Esophagus muscularis mucosa (tissue), 4 donors: ENCODE data around the gene CDK5R1. TPM values are rescaled to one million over a fixed set of nuclear protein-coding genes. Genes with fewer than 3 reads are reported as not detected.

Experiments
- DNase-seq: peaks from one replicate; pipeline ENCODE4 v3.0.0-alpha.2; 2017; ENCODE audit errors: extremely low spot score
- H3K27ac ChIP-seq, 4 donors: fragments of 200-600 bp; sonication (generic); replicated peaks in 1 of 4; 1 replicate in 3 of 4; 2 replicates in 1 of 4; pipeline ENCODE4 v1.5.1; 2016 to 2019; ENCODE audit warnings: mild to moderate bottlenecking in 1 of 4
- H3K27me3 ChIP-seq, 4 donors: fragments of 200-600 bp; sonication (generic); one replicate each; pipeline versions ENCODE4 v1.5.1 to v1.6.0; 2016 to 2019
- H3K36me3 ChIP-seq, 4 donors: fragments of 200-600 bp; sonication (generic); one replicate each; pipeline ENCODE4 v1.5.1; 2016 to 2019
- H3K4me1 ChIP-seq, 4 donors: fragments of 200-600 bp; sonication (generic); one replicate each; pipeline ENCODE4 v1.5.1; 2016 to 2019
- H3K4me3 ChIP-seq, 4 donors: fragments of 200-600 bp; sonication (generic); 1 replicate in 2 of 4; 2 replicates in 2 of 4; pipeline ENCODE4 v1.5.1; 2016 to 2019; ENCODE audit warnings: mild to moderate bottlenecking in 4 of 4, moderate library complexity in 1 of 4
- H3K9me3 ChIP-seq, 4 donors: fragments of 200-600 bp; sonication (generic); 1 replicate in 3 of 4; 2 replicates in 1 of 4; pipeline ENCODE4 v1.5.1; 2016 to 2019
- EP300 ChIP-seq: sonication (generic); formaldehyde crosslinking; IDR thresholded peaks from one replicate; pipeline ENCODE4 v1.6.1; 2017; ENCODE audit warnings: antibody characterized with exemption
- POLR2A ChIP-seq: fragments of 450-650 bp; IDR thresholded peaks from one replicate; pipeline ENCODE4 v1.6.1; 2017; ENCODE audit warnings: antibody characterized with exemption, moderate library complexity, mild to moderate bottlenecking, low read depth
- POLR2AphosphoS5 ChIP-seq, 2 donors: sonication (generic); formaldehyde crosslinking; IDR thresholded peaks; one replicate each; pipeline ENCODE4 v1.6.1; 2017; ENCODE audit warnings: antibody characterized with exemption in 2 of 2
- WGBS: methylation state at CpG from one replicate; pipeline ENCODE4 v1.1.5; 2018; 5-methylcytosine and 5-hydroxymethylcytosine counted together
- intact Hi-C: fragments of 100-400 bp; cut with DNase I; formaldehyde crosslinking; loops from one replicate; pipeline ENCODE4 v1.15.1; 2023
- total RNA-seq, 4 donors: library from RNA; depleted of rRNA; stranded (reverse); fragments of >200 nt; gene quantifications; one replicate each; pipeline versions ENCODE4 v1.1.0 to v1.2.1, GENCODE V29; 2016
- TF ChIP-seq, protein P1 (sequence below), 3 experiments: fragments of 200-600 bp in 2 of 3; fragments of 450-650 bp in 1 of 3; sonication (generic) in 2 of 3; IDR thresholded peaks; one replicate each; pipeline ENCODE4 v1.5.1; 2017 to 2019; ENCODE audit warnings: antibody characterized with exemption in 3 of 3, mild to moderate bottlenecking in 2 of 3, moderate library complexity in 1 of 3

CDK5R1 gene
- total RNA-seq, 4 donors from 2014 or later = 0.33 to 1.2 (median 0.64) TPM

DNA sequence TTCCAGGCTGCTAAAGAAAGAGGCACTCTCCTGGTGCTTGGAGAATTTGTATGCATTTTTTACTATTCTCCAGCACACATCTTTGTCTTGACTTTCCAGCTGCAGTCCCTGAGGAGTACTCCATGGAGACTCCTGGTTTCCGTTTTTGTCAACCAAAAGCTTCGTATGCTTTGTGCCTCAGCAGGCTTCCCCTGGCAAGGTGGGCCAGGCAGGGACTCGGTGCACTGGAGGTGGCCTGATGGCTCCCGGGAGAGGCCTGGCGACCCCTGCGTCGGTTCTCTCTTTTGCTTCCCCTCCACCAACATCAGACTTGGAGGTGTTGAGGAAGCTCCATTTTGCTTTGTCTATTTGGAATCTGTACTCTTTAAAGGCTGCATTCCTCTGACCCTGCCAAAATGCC lies 23.7 kb downstream of the CDK5R1 start:
- 89% methylated on average over 7 of the region's 7 CpGs for WGBS
- Histone ChIP-seq H3K27me3 (no peaks in the 10 kb centered on the region), H3K4me3 (no peak overlapping the region), H3K27ac (no peak overlapping the region), H3K9me3 (no peaks in the 10 kb centered on the region), H3K4me1 (no peaks in the 10 kb centered on the region), H3K36me3 (no peaks in the 10 kb centered on the region)
- TF ChIP-seq, protein P1, sequence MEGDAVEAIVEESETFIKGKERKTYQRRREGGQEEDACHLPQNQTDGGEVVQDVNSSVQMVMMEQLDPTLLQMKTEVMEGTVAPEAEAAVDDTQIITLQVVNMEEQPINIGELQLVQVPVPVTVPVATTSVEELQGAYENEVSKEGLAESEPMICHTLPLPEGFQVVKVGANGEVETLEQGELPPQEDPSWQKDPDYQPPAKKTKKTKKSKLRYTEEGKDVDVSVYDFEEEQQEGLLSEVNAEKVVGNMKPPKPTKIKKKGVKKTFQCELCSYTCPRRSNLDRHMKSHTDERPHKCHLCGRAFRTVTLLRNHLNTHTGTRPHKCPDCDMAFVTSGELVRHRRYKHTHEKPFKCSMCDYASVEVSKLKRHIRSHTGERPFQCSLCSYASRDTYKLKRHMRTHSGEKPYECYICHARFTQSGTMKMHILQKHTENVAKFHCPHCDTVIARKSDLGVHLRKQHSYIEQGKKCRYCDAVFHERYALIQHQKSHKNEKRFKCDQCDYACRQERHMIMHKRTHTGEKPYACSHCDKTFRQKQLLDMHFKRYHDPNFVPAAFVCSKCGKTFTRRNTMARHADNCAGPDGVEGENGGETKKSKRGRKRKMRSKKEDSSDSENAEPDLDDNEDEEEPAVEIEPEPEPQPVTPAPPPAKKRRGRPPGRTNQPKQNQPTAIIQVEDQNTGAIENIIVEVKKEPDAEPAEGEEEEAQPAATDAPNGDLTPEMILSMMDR (IDR thresholded peaks at IDR 0.05) = no peak
- TF ChIP-seq POLR2A = no peak
- TF ChIP-seq POLR2AphosphoS5 (IDR thresholded peaks at IDR 0.05) = no peak
- no peak for TF ChIP-seq EP300
- intact Hi-C loops = no loop called here
- DNase-seq = no peak

- Histone ChIP-seq H3K9me3 (no peaks in the 10 kb centered on the region), H3K4me1 (no peaks in the 10 kb centered on the region), H3K27me3 (no peaks in the 10 kb centered on the region), H3K27ac (no peak overlapping the region), H3K36me3 (no peaks in the 10 kb centered on the region), H3K4me3 (no peak overlapping the region)
- 83% methylated on average over 2 of the region's 2 CpGs for WGBS
- intact Hi-C loops = no loop called here
- TF ChIP-seq, protein P1 (IDR thresholded peaks at IDR 0.05) = no peak
- TF ChIP-seq EP300 (no peak), POLR2A (no peak), POLR2AphosphoS5 (IDR thresholded peaks at IDR 0.05) (no peak)
- DNase-seq = no peak
Measured at GRCh38 chr17:32512328-32512727, 25.5 kb downstream of the CDK5R1 start.

GRCh38 chr17:32513579-32513978 lies 26.8 kb downstream of the CDK5R1 start:
- H3K4me1 ChIP-seq = peaks cover 0 to under 1% (median under 1%) of the 10 kb centered on the region in 4 donors
- no peaks in the 10 kb centered on the region for H3K27me3 ChIP-seq
- TF ChIP-seq POLR2A (no peak), POLR2AphosphoS5 (IDR thresholded peaks at IDR 0.05) (no peak), EP300 (no peak)
- TF ChIP-seq, protein P1 (IDR thresholded peaks at IDR 0.05) = no peak
- H3K4me3 ChIP-seq = no peak overlapping the region
- no peaks in the 10 kb centered on the region for H3K9me3 ChIP-seq
- no peak for DNase-seq
- H3K27ac ChIP-seq = no peak overlapping the region
- no peaks in the 10 kb centered on the region for H3K36me3 ChIP-seq
- 74% methylated on average over 3 of the region's 3 CpGs for WGBS
- intact Hi-C loops = no loop called here

- no peak overlapping the region for H3K4me3 ChIP-seq
- H3K4me1 ChIP-seq = peaks cover 8 to 11% (median 11%) of the 10 kb centered on the region in 4 donors
- H3K9me3 ChIP-seq = no peaks in the 10 kb centered on the region
- intact Hi-C loops = no loop called here
- TF ChIP-seq EP300 = no peak
- no peak for TF ChIP-seq POLR2A
- TF ChIP-seq, protein P1 (IDR thresholded peaks at IDR 0.05) = no peak
- TF ChIP-seq POLR2AphosphoS5 (IDR thresholded peaks at IDR 0.05) = no peak
- 74% methylated on average over 4 of the region's 4 CpGs for WGBS
- H3K27me3 ChIP-seq = no peaks in the 10 kb centered on the region
- no peak for DNase-seq
- no peak overlapping the region for H3K27ac ChIP-seq
- H3K36me3 ChIP-seq = no peaks in the 10 kb centered on the region
Measured at GRCh38 chr17:32514606-32515005, 27.8 kb downstream of the CDK5R1 start.

- peaks cover 18 to 22% (median 21%) of the 10 kb centered on the region in 4 donors for H3K4me1 ChIP-seq
- TF ChIP-seq POLR2A (no peak), EP300 (no peak), POLR2AphosphoS5 (IDR thresholded peaks at IDR 0.05) (no peak)
- TF ChIP-seq, protein P1 (IDR thresholded peaks at IDR 0.05) = no peak
- H3K36me3 ChIP-seq = no peaks in the 10 kb centered on the region
- H3K27ac ChIP-seq = no peak overlapping the region
- H3K4me3 ChIP-seq = no peak overlapping the region
- WGBS = 96% methylated on average over 4 of the region's 4 CpGs
- intact Hi-C loops = no loop called here
- no peaks in the 10 kb centered on the region for H3K9me3 ChIP-seq
- no peak for DNase-seq
- no peaks in the 10 kb centered on the region for H3K27me3 ChIP-seq
Measured at GRCh38 chr17:32515677-32516383, 29.0 kb downstream of the CDK5R1 start.
